MM.1S (cell line): ENCODE data around the gene BBC3.
"Not testable (repeated sequence)": the region's sequence is repeated elsewhere in the genome, so short reads cannot be mapped to it uniquely, and the experiment has no call there.

Source experiments
- DNase-seq: peaks from one replicate; pipeline ENCODE4 v3.0.0-alpha.2; 2015
- H2AFZ ChIP-seq: fragments of 300-600 bp; sonication (generic); 2 replicates; pipeline ENCODE4 v1.6.0; 2016; ENCODE audit warnings: antibody characterized with exemption, low read length
- H3F3A ChIP-seq: fragments of 300-600 bp; sonication (generic); 2 replicates; pipeline ENCODE4 v1.6.1; 2016; ENCODE audit warnings: mild to moderate bottlenecking, antibody characterized with exemption, low read length, moderate library complexity, mixed read lengths; ENCODE audit not compliant: insufficient read depth
- H3K27ac ChIP-seq: fragments of 300-600 bp; sonication (generic); 2 replicates; pipeline ENCODE4 v1.5.1; 2016; ENCODE audit warnings: mild to moderate bottlenecking, low read length
- H3K27me3 ChIP-seq: fragments of 300-600 bp; sonication (generic); replicated peaks from 2 replicates; pipeline ENCODE4 v1.6.0; 2016; ENCODE audit warnings: low read length; ENCODE audit not compliant: insufficient read depth
- H3K36me3 ChIP-seq: fragments of 300-600 bp; sonication (generic); replicated peaks from 2 replicates; pipeline ENCODE4 v1.6.1; 2016; ENCODE audit warnings: mild to moderate bottlenecking, low read length, mixed read lengths; ENCODE audit not compliant: insufficient read depth
- H3K4me1 ChIP-seq: fragments of 300-600 bp; sonication (generic); 2 replicates; pipeline ENCODE4 v1.6.1; 2016; ENCODE audit warnings: low read length, mixed read lengths
- H3K4me2 ChIP-seq: fragments of 300-600 bp; sonication (generic); 2 replicates; pipeline ENCODE4 v1.6.0; 2016; ENCODE audit warnings: low read depth, low read length
- H3K4me3 ChIP-seq: fragments of 300-600 bp; sonication (generic); 2 replicates; pipeline ENCODE4 v1.5.1; 2016; ENCODE audit warnings: low read length, mixed read lengths
- H3K79me2 ChIP-seq: fragments of 300-600 bp; sonication (generic); 2 replicates; pipeline ENCODE4 v1.6.1; 2016; ENCODE audit warnings: mixed run types, low read length, mixed read lengths
- H3K9ac ChIP-seq: fragments of 300-600 bp; sonication (generic); 2 replicates; pipeline ENCODE4 v1.6.1; 2016; ENCODE audit warnings: low read length, mixed read lengths
- H3K9me2 ChIP-seq: fragments of 300-600 bp; sonication (generic); replicated peaks from 2 replicates; pipeline ENCODE4 v1.6.1; 2016; ENCODE audit warnings: mild to moderate bottlenecking, low read length, mixed read lengths; ENCODE audit not compliant: insufficient read depth
- H3K9me3 ChIP-seq: fragments of 300-600 bp; sonication (generic); replicated peaks from 2 replicates; pipeline ENCODE4 v1.6.1; 2016; ENCODE audit warnings: mild to moderate bottlenecking, low read length, mixed read lengths; ENCODE audit not compliant: insufficient read depth
- H4K20me1 ChIP-seq: fragments of 300-600 bp; sonication (generic); 2 replicates; pipeline ENCODE4 v1.6.1; 2016; ENCODE audit warnings: mild to moderate bottlenecking, low read length, moderate library complexity, mixed read lengths; ENCODE audit not compliant: insufficient read depth
- EZH2 ChIP-seq: fragments of 300-600 bp; sonication (generic); optimal IDR thresholded peaks from 2 replicates; pipeline ENCODE3; 2017; ENCODE audit warnings: low read depth, mild to moderate bottlenecking, antibody characterized with exemption, low read length, mixed read lengths
- EZH2phosphoT487 ChIP-seq: fragments of 300-600 bp; sonication (generic); IDR thresholded peaks from 2 replicates; pipeline ENCODE4 v1.6.1; 2018; ENCODE audit warnings: antibody characterized with exemption, low read length
- TF ChIP-seq, protein P1 (sequence below): fragments of 300-600 bp; sonication (generic); IDR thresholded peaks from 2 replicates; pipeline ENCODE4 v1.5.1; 2016; ENCODE audit warnings: antibody characterized with exemption, low read length, mixed read lengths

Gene BBC3

DNA sequence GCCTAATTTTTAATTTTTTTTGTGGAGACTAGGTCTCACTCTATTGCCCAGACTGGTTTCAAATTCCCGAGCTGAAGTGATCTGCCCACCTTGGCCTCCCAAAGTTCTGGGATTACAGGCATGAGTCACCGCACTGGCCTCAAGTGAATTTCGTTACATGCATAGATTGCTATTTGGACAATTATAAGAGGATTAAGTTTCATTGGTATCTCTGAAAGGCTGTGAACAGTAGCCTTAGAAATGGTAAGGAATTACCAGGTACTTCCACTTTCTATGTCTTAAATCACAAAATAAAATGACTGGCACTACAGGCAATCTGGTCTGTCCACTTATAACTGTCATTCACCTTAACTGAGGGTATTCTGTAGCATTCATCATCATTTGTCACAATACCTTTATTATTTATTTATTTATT is 22.5 kb upstream of the BBC3 start:
- peaks cover 11% of the 10 kb centered on the region for H3K79me2 ChIP-seq
- TF ChIP-seq, protein P1, sequence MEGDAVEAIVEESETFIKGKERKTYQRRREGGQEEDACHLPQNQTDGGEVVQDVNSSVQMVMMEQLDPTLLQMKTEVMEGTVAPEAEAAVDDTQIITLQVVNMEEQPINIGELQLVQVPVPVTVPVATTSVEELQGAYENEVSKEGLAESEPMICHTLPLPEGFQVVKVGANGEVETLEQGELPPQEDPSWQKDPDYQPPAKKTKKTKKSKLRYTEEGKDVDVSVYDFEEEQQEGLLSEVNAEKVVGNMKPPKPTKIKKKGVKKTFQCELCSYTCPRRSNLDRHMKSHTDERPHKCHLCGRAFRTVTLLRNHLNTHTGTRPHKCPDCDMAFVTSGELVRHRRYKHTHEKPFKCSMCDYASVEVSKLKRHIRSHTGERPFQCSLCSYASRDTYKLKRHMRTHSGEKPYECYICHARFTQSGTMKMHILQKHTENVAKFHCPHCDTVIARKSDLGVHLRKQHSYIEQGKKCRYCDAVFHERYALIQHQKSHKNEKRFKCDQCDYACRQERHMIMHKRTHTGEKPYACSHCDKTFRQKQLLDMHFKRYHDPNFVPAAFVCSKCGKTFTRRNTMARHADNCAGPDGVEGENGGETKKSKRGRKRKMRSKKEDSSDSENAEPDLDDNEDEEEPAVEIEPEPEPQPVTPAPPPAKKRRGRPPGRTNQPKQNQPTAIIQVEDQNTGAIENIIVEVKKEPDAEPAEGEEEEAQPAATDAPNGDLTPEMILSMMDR, result no peak
- TF ChIP-seq EZH2 (no peak), EZH2phosphoT487 (no peak)
- H3K9me2 ChIP-seq, result no peaks in the 10 kb centered on the region
- no peak overlapping the region for H3K27ac ChIP-seq
- H3K9me3 ChIP-seq, result no peaks in the 10 kb centered on the region
- H3K36me3 ChIP-seq, result no peaks in the 10 kb centered on the region
- no peaks in the 10 kb centered on the region for H3K27me3 ChIP-seq
- no peak for DNase-seq
- H4K20me1 ChIP-seq, result no peaks in the 10 kb centered on the region
- H3K9ac ChIP-seq, result no peak overlapping the region
- H3F3A ChIP-seq, result peaks cover 7% of the 10 kb centered on the region; the same call in 1 of the 2 replicates
- H2AFZ ChIP-seq, result no peak overlapping the region
- H3K4me3 ChIP-seq, result no peak overlapping the region
- H3K4me2 ChIP-seq, result no peak overlapping the region
- peaks cover 11% of the 10 kb centered on the region for H3K4me1 ChIP-seq

DNA sequence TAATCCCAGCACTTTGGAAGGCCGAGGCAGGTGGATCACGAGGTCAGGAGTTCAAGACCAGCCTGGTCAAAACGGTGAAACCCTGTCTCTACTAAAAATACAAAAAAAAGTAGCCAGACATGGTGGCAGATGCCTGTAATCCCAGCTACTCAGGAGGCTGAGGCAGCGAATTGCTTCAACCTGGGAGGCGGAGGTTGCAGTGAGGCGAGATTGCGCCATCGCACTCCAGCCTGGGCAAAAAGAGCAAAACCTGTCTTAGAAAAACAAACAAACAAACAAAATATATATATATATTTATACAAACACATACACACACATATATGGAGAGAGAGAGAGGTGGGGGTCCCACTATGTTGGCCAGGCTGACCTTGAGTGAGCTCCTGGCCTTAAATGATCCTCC is 22.0 kb upstream of the BBC3 start:
- not testable (repeated sequence) for H3K9ac ChIP-seq, H3F3A ChIP-seq, H3K4me1 ChIP-seq, H3K4me3 ChIP-seq, H3K27me3 ChIP-seq, H3K79me2 ChIP-seq, DNase-seq, H3K9me3 ChIP-seq, H4K20me1 ChIP-seq, H3K36me3 ChIP-seq, H3K9me2 ChIP-seq, H2AFZ ChIP-seq, H3K4me2 ChIP-seq, H3K27ac ChIP-seq

DNA sequence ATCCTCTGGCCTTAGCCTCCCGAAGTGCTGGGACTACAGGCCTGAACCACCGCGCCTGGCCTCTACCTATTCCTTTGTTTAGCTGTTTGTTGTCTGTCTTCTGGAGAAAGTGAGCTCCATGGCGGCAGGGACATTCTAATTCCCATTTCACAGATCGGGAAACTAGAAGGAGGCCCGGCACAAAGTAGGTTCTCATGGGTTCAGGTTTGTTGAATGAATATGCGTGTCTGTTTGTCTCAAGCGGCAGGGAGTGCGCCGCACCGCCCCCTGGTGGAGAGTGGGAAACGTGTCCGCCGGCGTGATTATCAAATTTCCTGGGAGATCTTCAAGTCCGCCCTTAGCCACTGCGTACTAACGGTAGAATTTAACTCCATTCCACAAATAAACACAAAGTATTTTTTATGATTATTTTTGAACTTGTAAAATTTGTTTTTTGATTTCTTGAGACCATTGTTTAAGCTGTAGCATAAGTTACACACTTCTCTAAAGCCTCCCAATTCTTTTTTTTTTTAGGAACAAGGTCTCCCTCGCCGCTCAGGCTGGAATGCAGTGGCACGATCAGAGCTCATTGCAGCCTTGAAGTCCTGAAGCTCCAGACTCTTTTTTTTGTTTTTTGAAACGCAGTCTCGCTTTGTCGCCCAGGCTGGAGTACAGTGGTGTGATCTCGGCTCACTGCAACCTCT is 16.4 kb upstream of the BBC3 start:
- peak; percentile 66 for DNase-seq
- H3K27ac ChIP-seq, result no peak overlapping the region

More for the DNA sequence above, 16.4 kb upstream of the BBC3 start:
- H3K4me2 ChIP-seq, result no peak overlapping the region
- H3K4me1 ChIP-seq, result peaks cover 10% of the 10 kb centered on the region
- no peaks in the 10 kb centered on the region for H3K9me2 ChIP-seq
- no peaks in the 10 kb centered on the region for H4K20me1 ChIP-seq
- TF ChIP-seq EZH2phosphoT487 (no peak), EZH2 (no peak)
- TF ChIP-seq, protein P1, result peak; percentile 94
- no peak overlapping the region for H3K4me3 ChIP-seq
- peaks cover 8% of the 10 kb centered on the region for H3F3A ChIP-seq
- H3K27me3 ChIP-seq, result no peaks in the 10 kb centered on the region
- H3K9me3 ChIP-seq, result no peaks in the 10 kb centered on the region
- H3K36me3 ChIP-seq, result no peaks in the 10 kb centered on the region
- no peaks in the 10 kb centered on the region for H3K79me2 ChIP-seq
- no peak overlapping the region for H2AFZ ChIP-seq
- no peak overlapping the region for H3K9ac ChIP-seq
